Neural cell (in vitro differentiated cells): ENCODE data around the gene TPSG1.

ENCODE experiments used
- EP300 ChIP-seq: fragments of 450-650 bp; conservative IDR thresholded peaks from 2 replicates; pipeline ENCODE4 v1.6.1; 2014; ENCODE audit warnings: antibody characterized with exemption, mild to moderate bottlenecking, moderate library complexity; ENCODE audit not compliant: poor library complexity, severe bottlenecking
- EZH2 ChIP-seq: fragments of 200-600, 300-800 bp; shearing (Covaris generic), sonication (generic); IDR thresholded peaks from 2 replicates; pipeline ENCODE4 v1.6.1; 2014; ENCODE audit warnings: antibody characterized with exemption, low read length, borderline replicate concordance, mild to moderate bottlenecking; ENCODE audit not compliant: insufficient read depth, poor library complexity, severe bottlenecking
- POLR2AphosphoS5 ChIP-seq: IDR thresholded peaks from 2 replicates; pipeline ENCODE4 v1.6.1; 2012
- RAD21 ChIP-seq: fragments of 450-650 bp; conservative IDR thresholded peaks from 2 replicates; pipeline ENCODE4 v1.6.1; 2014; ENCODE audit warnings: antibody characterized with exemption, mild to moderate bottlenecking, moderate library complexity
- TAF1 ChIP-seq: IDR thresholded peaks from 2 replicates; pipeline ENCODE4 v1.6.1; 2012; ENCODE audit warnings: low read depth
- TF ChIP-seq, protein P1 (sequence below): fragments of 450-650 bp; IDR thresholded peaks from 2 replicates; pipeline ENCODE4 v1.5.1; 2014; ENCODE audit warnings: antibody characterized with exemption, mild to moderate bottlenecking, moderate library complexity; ENCODE audit not compliant: poor library complexity, severe bottlenecking
- TF ChIP-seq, protein P2 (sequence below): IDR thresholded peaks from 2 replicates; pipeline ENCODE4 v1.6.1; 2012; ENCODE audit warnings: borderline replicate concordance

DNA sequence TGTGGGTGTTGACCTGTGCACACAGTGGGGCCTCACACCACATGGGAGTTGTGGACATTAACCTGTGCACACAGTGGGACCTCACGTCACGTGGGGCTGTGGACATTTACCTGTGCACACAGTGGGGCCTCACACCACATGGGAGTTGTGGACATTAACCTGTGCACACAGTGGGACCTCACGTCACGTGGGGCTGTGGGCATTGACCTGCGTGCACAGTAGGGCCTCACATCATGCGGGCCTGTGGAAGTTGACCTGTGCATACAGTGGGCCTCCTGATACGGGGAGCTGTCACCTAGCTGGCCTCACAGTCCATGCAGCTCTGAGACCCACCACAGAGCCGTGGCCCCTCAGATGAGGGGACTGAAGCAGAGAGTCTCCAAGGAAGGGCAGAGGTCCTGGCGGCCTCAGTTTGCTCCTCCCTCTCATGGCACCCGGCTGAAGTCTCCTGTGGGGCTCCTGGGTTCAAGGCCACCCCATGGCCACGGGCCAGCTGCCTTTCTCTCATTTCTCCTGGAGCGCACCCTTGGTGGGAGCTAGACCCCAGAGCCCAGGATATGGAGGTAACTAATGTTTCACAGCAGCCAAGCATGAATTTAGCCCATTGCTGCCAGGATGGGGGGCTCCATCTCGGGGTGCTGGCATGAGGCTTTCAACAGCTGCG lies 51.1 kb downstream of the TPSG1 start:
- TF ChIP-seq, protein P1, sequence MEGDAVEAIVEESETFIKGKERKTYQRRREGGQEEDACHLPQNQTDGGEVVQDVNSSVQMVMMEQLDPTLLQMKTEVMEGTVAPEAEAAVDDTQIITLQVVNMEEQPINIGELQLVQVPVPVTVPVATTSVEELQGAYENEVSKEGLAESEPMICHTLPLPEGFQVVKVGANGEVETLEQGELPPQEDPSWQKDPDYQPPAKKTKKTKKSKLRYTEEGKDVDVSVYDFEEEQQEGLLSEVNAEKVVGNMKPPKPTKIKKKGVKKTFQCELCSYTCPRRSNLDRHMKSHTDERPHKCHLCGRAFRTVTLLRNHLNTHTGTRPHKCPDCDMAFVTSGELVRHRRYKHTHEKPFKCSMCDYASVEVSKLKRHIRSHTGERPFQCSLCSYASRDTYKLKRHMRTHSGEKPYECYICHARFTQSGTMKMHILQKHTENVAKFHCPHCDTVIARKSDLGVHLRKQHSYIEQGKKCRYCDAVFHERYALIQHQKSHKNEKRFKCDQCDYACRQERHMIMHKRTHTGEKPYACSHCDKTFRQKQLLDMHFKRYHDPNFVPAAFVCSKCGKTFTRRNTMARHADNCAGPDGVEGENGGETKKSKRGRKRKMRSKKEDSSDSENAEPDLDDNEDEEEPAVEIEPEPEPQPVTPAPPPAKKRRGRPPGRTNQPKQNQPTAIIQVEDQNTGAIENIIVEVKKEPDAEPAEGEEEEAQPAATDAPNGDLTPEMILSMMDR: no peak
- TF ChIP-seq POLR2AphosphoS5: no peak
- TF ChIP-seq, protein P2, sequence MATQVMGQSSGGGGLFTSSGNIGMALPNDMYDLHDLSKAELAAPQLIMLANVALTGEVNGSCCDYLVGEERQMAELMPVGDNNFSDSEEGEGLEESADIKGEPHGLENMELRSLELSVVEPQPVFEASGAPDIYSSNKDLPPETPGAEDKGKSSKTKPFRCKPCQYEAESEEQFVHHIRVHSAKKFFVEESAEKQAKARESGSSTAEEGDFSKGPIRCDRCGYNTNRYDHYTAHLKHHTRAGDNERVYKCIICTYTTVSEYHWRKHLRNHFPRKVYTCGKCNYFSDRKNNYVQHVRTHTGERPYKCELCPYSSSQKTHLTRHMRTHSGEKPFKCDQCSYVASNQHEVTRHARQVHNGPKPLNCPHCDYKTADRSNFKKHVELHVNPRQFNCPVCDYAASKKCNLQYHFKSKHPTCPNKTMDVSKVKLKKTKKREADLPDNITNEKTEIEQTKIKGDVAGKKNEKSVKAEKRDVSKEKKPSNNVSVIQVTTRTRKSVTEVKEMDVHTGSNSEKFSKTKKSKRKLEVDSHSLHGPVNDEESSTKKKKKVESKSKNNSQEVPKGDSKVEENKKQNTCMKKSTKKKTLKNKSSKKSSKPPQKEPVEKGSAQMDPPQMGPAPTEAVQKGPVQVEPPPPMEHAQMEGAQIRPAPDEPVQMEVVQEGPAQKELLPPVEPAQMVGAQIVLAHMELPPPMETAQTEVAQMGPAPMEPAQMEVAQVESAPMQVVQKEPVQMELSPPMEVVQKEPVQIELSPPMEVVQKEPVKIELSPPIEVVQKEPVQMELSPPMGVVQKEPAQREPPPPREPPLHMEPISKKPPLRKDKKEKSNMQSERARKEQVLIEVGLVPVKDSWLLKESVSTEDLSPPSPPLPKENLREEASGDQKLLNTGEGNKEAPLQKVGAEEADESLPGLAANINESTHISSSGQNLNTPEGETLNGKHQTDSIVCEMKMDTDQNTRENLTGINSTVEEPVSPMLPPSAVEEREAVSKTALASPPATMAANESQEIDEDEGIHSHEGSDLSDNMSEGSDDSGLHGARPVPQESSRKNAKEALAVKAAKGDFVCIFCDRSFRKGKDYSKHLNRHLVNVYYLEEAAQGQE: no peak
- no peak for TF ChIP-seq RAD21
- no peak for TF ChIP-seq EZH2
- no peak for TF ChIP-seq TAF1
- TF ChIP-seq EP300: no peak
